B cell (primary cell): Measurements from ENCODE around the gene ACTN1.

Experiments
- EZH2 ChIP-seq: IDR thresholded peaks from 2 replicates; pipeline ENCODE4 v1.6.1; 2012; ENCODE audit warnings: borderline replicate concordance, low read depth, mild to moderate bottlenecking, moderate library complexity, low read length; ENCODE audit not compliant: insufficient read depth, poor library complexity, severe bottlenecking
- TF ChIP-seq, protein P1 (sequence below): fragments of 200-600 bp; IDR thresholded peaks from one replicate; pipeline ENCODE4 v1.8.0; 2022; ENCODE audit warnings: antibody characterized with exemption, mild to moderate bottlenecking

DNA sequence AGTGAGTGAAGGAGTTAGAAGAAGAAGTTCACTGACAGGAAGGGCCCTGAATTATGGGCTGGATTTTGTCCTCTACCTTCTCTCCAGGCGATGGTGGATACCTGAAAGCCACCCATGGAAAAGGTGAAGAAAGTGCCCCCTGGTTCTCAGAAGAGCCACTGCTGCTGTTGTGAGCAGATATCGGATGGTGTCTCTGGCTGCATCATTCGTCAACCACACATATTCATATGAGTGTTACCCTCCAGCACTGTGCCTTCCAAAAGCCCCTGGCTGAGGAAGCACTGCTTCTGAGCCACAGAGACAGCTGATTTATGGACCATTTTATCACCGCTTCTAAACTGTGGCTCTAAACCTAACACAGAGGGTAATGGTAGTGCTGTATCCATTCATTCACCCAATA lies 2.0 kb upstream of the ACTN1 start:
- TF ChIP-seq, protein P1, sequence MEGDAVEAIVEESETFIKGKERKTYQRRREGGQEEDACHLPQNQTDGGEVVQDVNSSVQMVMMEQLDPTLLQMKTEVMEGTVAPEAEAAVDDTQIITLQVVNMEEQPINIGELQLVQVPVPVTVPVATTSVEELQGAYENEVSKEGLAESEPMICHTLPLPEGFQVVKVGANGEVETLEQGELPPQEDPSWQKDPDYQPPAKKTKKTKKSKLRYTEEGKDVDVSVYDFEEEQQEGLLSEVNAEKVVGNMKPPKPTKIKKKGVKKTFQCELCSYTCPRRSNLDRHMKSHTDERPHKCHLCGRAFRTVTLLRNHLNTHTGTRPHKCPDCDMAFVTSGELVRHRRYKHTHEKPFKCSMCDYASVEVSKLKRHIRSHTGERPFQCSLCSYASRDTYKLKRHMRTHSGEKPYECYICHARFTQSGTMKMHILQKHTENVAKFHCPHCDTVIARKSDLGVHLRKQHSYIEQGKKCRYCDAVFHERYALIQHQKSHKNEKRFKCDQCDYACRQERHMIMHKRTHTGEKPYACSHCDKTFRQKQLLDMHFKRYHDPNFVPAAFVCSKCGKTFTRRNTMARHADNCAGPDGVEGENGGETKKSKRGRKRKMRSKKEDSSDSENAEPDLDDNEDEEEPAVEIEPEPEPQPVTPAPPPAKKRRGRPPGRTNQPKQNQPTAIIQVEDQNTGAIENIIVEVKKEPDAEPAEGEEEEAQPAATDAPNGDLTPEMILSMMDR: no peak
- no peak for TF ChIP-seq EZH2
